Right lobe of liver (tissue), 6 donors: Measurements from ENCODE around the gene ASTN1. TPM values are rescaled to one million over a fixed set of nuclear protein-coding genes. Genes with fewer than 3 reads are reported as not detected.

Experiments used
- ATAC-seq, 4 donors: fragments of 200-7000 bp; cut with Tn5 transposase; one replicate each; pipeline ENCODE4 v1.9.1; 2020; ENCODE audit warnings: mild to moderate bottlenecking in 4 of 4, moderate library complexity in 4 of 4
- DNase-seq, 3 donors: peaks; one replicate each; pipeline ENCODE4 v3.0.0-alpha.2; 2020
- H3K27ac ChIP-seq, 3 donors: fragments of 200-600 bp; one replicate each; pipeline ENCODE4 v1.8.0; 2022
- H3K27me3 ChIP-seq, 2 donors: fragments of 200-600 bp; one replicate each; pipeline ENCODE4 v1.8.0; 2022
- H3K36me3 ChIP-seq, 4 donors: fragments of 200-600 bp; sonication (generic) in 1 of 4; one replicate each; pipeline versions ENCODE4 v1.5.1 to v1.8.0; 2017 to 2022; ENCODE audit warnings: control low read depth in 1 of 4
- H3K4me1 ChIP-seq, 4 donors: fragments of 200-600 bp; sonication (generic) in 1 of 4; one replicate each; pipeline versions ENCODE4 v1.5.1 to v1.8.0; 2017 to 2022; ENCODE audit warnings: control low read depth in 1 of 4
- H3K4me3 ChIP-seq, 3 donors: fragments of 200-600 bp; one replicate each; pipeline ENCODE4 v1.8.0; 2022
- H3K9me3 ChIP-seq, 4 donors: fragments of 200-600 bp; sonication (generic) in 1 of 4; one replicate each; pipeline versions ENCODE4 v1.5.1 to v1.8.0; 2017 to 2022; ENCODE audit warnings: control low read depth in 1 of 4
- CTCF ChIP-seq, 4 donors: fragments of 200-600 bp in 3 of 4; fragments of 450-650 bp in 1 of 4; IDR thresholded peaks; one replicate each; pipeline versions ENCODE4 v1.5.1 to v1.8.0; 2016 to 2022; ENCODE audit warnings: antibody characterized with exemption in 4 of 4, mild to moderate bottlenecking in 2 of 4
- POLR2A ChIP-seq: fragments of 450-650 bp; IDR thresholded peaks from one replicate; pipeline ENCODE4 v1.6.1; 2017; ENCODE audit warnings: antibody characterized with exemption, mild to moderate bottlenecking
- WGBS: methylation state at CpG from one replicate; pipeline ENCODE4 v1.1.6; 2018; ENCODE audit warnings: low coverage, low lambda C conversion rate; ENCODE audit not compliant: insufficient coverage; ENCODE audit errors: missing lambda C conversion rate; 5-methylcytosine and 5-hydroxymethylcytosine counted together
- intact Hi-C, 2 donors: fragments of 100-400 bp; cut with DNase I; formaldehyde crosslinking; loops; one replicate each; pipeline versions ENCODE4 v1.11.2 to v1.14.1; 2022
- total RNA-seq, 6 experiments: library from RNA; depleted of rRNA in 2 of 6; stranded (reverse); fragments of >200 nt in 2 of 6; fragmentation: NEBNext Ultra II Directional in 3 of 6; extraction: Animal tissue kit (Norgen Biotek cat#: 25700) in 3 of 6; gene quantifications; one replicate each; pipeline versions ENCODE4 v1.1.0 to v1.2.4, GENCODE V29; 2016 to 2023
- donor health status: DM: no; HTN: yes; CAD: no.
- donor health status: DM: no; HTN: no; CAD: no.
- donor health status: DM: no; HTN: no; CAD: no.
- donor health status: DM: no; HTN: yes; CAD: no.
- donor health status: DM: no; HTN: yes; CAD: no.

The ASTN1 gene
- total RNA-seq, 6 experiments from 2014 or later = 0.06 to 0.78 (median 0.18) TPM

GRCh38 chr1:176841238-176841637 lies 323.3 kb downstream of the ASTN1 start:
- TF ChIP-seq POLR2A = no peak
- TF ChIP-seq CTCF (IDR thresholded peaks at IDR 0.05) = no peak
- Histone ChIP-seq H3K4me1 (peaks cover 0 to 7% (median 2%) of the 10 kb centered on the region in 4 donors), H3K4me3 (no peak overlapping the region), H3K36me3 (no peaks in the 10 kb centered on the region), H3K27ac (no peak overlapping the region), H3K27me3 (no peaks in the 10 kb centered on the region), H3K9me3 (no peaks in the 10 kb centered on the region)
- intact Hi-C loops = no loop called here
- DNase-seq (no peak), ATAC-seq (no peak)
- WGBS = 39% methylated on average over 2 of the region's 2 CpGs

- no peak overlapping the region for H3K27ac ChIP-seq
- TF ChIP-seq CTCF (IDR thresholded peaks at IDR 0.05) (no peak), POLR2A (no peak)
- DNase-seq = no peak
- WGBS = 83% methylated on average over 4 of the region's 4 CpGs
- intact Hi-C loops = no loop called here
- H3K9me3 ChIP-seq = no peaks in the 10 kb centered on the region
- H3K4me1 ChIP-seq = peaks cover 0 to 7% (median 2%) of the 10 kb centered on the region in 4 donors
- no peaks in the 10 kb centered on the region for H3K27me3 ChIP-seq
- no peaks in the 10 kb centered on the region for H3K36me3 ChIP-seq
- no peak overlapping the region for H3K4me3 ChIP-seq
- ATAC-seq = no peak
These were observed 325.3 kb downstream of the ASTN1 start for GRCh38 chr1:176839216-176839615.

GRCh38 chr1:176838276-176838995 lies 326.1 kb downstream of the ASTN1 start:
- no peak overlapping the region for H3K4me3 ChIP-seq
- DNase-seq = no peak
- H3K27me3 ChIP-seq = no peaks in the 10 kb centered on the region
- intact Hi-C loops = no loop called here
- 54% methylated on average over 5 of the region's 5 CpGs for WGBS
- TF ChIP-seq CTCF (IDR thresholded peaks at IDR 0.05) (no peak), POLR2A (no peak)
- peaks cover 0 to 4% (median under 1%) of the 10 kb centered on the region in 4 donors for H3K4me1 ChIP-seq
- H3K27ac ChIP-seq = no peak overlapping the region
- no peaks in the 10 kb centered on the region for H3K36me3 ChIP-seq
- no peaks in the 10 kb centered on the region for H3K9me3 ChIP-seq
- no peak for ATAC-seq

DNA sequence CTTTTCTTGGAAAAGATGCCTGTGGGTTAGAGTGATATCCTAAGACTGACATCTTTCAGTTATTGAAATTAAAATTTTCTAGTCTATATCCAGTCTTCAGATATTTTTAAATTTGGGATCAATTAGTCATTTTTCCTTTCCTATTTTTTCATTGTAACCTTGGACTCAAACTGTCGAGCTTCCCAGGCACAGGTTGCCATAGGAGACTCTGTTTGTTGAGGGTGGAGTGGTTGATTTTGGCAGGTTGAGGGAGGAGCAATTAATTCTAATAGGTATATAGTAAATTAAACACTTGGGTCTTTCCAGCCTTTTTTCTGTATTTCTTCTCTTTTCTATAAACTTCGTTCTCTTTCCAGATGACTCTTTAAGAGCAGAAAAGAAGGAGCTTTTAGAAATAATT lies 326.8 kb downstream of the ASTN1 start:
- Histone ChIP-seq H3K36me3 (no peaks in the 10 kb centered on the region), H3K27me3 (no peaks in the 10 kb centered on the region), H3K9me3 (no peaks in the 10 kb centered on the region), H3K27ac (no peak overlapping the region), H3K4me1 (no peaks in the 10 kb centered on the region), H3K4me3 (no peak overlapping the region)
- ATAC-seq (no peak), DNase-seq (no peak)
- intact Hi-C loops = no loop called here
- TF ChIP-seq CTCF (IDR thresholded peaks at IDR 0.05) = no peak
- TF ChIP-seq POLR2A = no peak
- 40% methylated on average over 2 of the region's 2 CpGs for WGBS
